Measurements from ENCODE around the gene SH2D7.

SH2D7 gene

GRCh38 chr15:78079298-78080087 lies 12.9 kb upstream of the SH2D7 start:
- DNase-seq = no peak

- DNase-seq = no peak
Measured at GRCh38 chr15:78080088-78080460, 12.3 kb upstream of the SH2D7 start.

- DNase-seq = no peak
Measured at GRCh38 chr15:78082106-78082742, 10.1 kb upstream of the SH2D7 start.

GRCh38 chr15:78082743-78083110 lies 9.6 kb upstream of the SH2D7 start:
- no peak for DNase-seq

- no peak for DNase-seq
Measured at GRCh38 chr15:78083186-78083585, 9.2 kb upstream of the SH2D7 start.

- no peak for DNase-seq
Measured at GRCh38 chr15:78083687-78084448, 8.5 kb upstream of the SH2D7 start.

GRCh38 chr15:78084449-78084750 lies 8.0 kb upstream of the SH2D7 start:
- DNase-seq = no peak

- DNase-seq = peak; percentile 97
Measured at GRCh38 chr15:78085928-78086327, 6.4 kb upstream of the SH2D7 start.

GRCh38 chr15:78087951-78088772 lies 4.2 kb upstream of the SH2D7 start:
- no peak for DNase-seq

- DNase-seq = no peak
Measured at GRCh38 chr15:78088773-78089080, 3.6 kb upstream of the SH2D7 start.

- peak; percentile 59 for DNase-seq
Measured at GRCh38 chr15:78090422-78091063, 1.8 kb upstream of the SH2D7 start.

- peak; percentile 95 for DNase-seq
Measured at GRCh38 chr15:78093242-78094020, 1.1 kb downstream of the SH2D7 start.

GRCh38 chr15:78097667-78098066 lies 5.3 kb downstream of the SH2D7 start:
- no peak for DNase-seq

- DNase-seq = no peak
Measured at GRCh38 chr15:78098131-78098755, 5.9 kb downstream of the SH2D7 start.

- no peak for DNase-seq
Measured at GRCh38 chr15:78100886-78101285, 8.5 kb downstream of the SH2D7 start.

GRCh38 chr15:78101423-78102105 lies 9.2 kb downstream of the SH2D7 start:
- DNase-seq = no peak

- DNase-seq = no peak
Measured at GRCh38 chr15:78102211-78102610, 9.8 kb downstream of the SH2D7 start.

- no peak for DNase-seq
Measured at GRCh38 chr15:78102741-78103140, 10.4 kb downstream of the SH2D7 start.

GRCh38 chr15:78103406-78104118 lies 11.2 kb downstream of the SH2D7 start:
- no peak for DNase-seq

GRCh38 chr15:78104119-78104479 lies 11.7 kb downstream of the SH2D7 start:
- no peak for DNase-seq

Measured in fibroblast of skin of scalp (primary cell).